Mammary epithelial cell (primary cell): ENCODE data around the gene STT3B.

Source experiments
- EZH2 ChIP-seq: IDR thresholded peaks from 2 replicates; pipeline ENCODE4 v1.6.1; 2012; ENCODE audit warnings: low read length, inconsistent platforms, borderline replicate concordance
- TF ChIP-seq, protein P1 (sequence below), 2 donors: IDR thresholded peaks in 1 of 2; conservative IDR thresholded peaks in 1 of 2; 2 replicates each; pipeline ENCODE4 v1.5.1; 2011 to 2012; ENCODE audit warnings: inconsistent platforms in 2 of 2, low read length in 2 of 2, mild to moderate bottlenecking in 2 of 2, control low read depth in 1 of 2, low read depth in 1 of 2; ENCODE audit not compliant: insufficient read depth in 1 of 2; ENCODE audit errors: extremely low read depth in 1 of 2

DNA sequence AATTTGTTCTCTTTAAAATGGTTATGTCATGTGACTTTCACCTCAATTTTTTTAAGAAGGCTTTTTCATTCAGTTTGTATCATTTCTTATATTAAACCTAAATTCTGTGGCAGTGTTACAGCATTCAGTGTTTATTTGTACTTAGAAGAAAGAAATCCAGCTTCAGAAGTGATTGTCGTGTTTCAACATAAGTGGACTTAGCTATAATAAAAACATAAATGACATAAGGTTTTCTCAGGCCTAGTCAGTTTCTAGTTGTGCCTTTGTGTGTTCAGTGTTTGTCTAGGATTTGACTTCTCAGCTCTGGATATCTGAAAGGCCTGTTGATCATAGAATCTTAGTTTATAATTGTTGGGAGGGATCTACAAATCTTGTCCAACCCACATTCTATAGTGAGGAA is 80.5 kb downstream of the STT3B start:
- TF ChIP-seq EZH2, result no peak
- TF ChIP-seq, protein P1, sequence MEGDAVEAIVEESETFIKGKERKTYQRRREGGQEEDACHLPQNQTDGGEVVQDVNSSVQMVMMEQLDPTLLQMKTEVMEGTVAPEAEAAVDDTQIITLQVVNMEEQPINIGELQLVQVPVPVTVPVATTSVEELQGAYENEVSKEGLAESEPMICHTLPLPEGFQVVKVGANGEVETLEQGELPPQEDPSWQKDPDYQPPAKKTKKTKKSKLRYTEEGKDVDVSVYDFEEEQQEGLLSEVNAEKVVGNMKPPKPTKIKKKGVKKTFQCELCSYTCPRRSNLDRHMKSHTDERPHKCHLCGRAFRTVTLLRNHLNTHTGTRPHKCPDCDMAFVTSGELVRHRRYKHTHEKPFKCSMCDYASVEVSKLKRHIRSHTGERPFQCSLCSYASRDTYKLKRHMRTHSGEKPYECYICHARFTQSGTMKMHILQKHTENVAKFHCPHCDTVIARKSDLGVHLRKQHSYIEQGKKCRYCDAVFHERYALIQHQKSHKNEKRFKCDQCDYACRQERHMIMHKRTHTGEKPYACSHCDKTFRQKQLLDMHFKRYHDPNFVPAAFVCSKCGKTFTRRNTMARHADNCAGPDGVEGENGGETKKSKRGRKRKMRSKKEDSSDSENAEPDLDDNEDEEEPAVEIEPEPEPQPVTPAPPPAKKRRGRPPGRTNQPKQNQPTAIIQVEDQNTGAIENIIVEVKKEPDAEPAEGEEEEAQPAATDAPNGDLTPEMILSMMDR (conservative IDR thresholded peaks at IDR 0.05 in 1 of 2, IDR thresholded peaks at IDR 0.05 in 1 of 2; ENCODE audit: extremely low read depth in 1 of 2, insufficient read depth in 1 of 2, low read depth in 1 of 2, low read length in 2 of 2), result no peak
